ENCODE data around the gene HIVEP3.
A peak's percentile ranks its signal among the peaks of the same experiment; 100 is the strongest.

Gene HIVEP3

DNA sequence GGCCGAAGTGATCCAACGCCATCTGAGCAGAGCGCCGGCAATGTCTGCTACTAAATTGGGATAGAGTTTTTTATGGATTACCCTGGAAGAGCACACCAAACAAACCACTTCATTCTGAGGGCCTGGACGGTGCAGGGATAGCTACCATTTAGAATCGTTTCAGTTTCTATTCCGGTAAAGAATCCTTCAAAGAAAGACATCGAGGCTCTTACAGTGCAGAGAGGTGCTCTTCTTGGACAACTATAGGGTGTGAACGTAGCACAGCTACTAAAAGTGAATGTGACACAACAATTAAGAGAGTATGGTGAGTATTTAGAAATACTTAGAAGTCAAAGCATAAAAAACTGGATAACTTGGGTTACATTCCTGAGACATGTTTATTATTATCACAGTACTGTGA is 16.1 kb downstream of the HIVEP3 start:
- Histone ChIP-seq H3K4me3 (ENCODE audit: low read length) (no peak overlapping the region), H3K9me3 (ENCODE audit: control insufficient read depth, low read length) (no peaks in the 10 kb centered on the region), H3K9ac (ENCODE audit: low read length) (no peak overlapping the region), H3K36me3 (ENCODE audit: control insufficient read depth, insufficient read depth, low read length) (no peaks in the 10 kb centered on the region), H3K27me3 (ENCODE audit: control insufficient read depth, insufficient read depth, low read length) (no peaks in the 10 kb centered on the region), H3K4me1 (ENCODE audit: control insufficient read depth, insufficient read depth, low read length) (peaks cover 13% of the 10 kb centered on the region)

DNA sequence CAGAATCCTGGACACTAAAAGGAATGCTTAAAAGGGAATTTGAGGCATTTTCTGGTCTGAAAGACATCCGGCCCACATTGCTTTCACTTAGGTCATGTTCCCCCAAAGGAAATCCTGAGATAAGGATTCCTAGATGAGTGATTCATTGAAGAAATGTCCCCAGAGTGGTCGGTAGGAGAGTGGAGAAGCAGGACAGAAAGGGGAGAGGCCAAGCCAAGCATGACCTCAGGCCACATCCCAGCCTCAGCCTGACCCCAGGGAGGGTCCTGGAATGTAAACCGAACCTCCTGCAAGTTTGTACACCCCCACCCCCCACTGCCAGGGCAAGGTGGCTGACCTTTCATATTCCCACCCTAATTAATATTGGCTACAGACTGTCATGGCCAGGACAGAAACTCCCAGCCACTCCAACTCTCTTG is 16.6 kb downstream of the HIVEP3 start:
- no peaks in the 10 kb centered on the region for H3K9me3 ChIP-seq (ENCODE audit: control insufficient read depth, low read length)
- no peaks in the 10 kb centered on the region for H3K36me3 ChIP-seq (ENCODE audit: control insufficient read depth, insufficient read depth, low read length)
- no peak overlapping the region for H3K9ac ChIP-seq (ENCODE audit: low read length)
- H3K4me3 ChIP-seq (ENCODE audit: low read length): no peak overlapping the region
- peaks cover 13% of the 10 kb centered on the region for H3K4me1 ChIP-seq (ENCODE audit: control insufficient read depth, insufficient read depth, low read length)
- no peaks in the 10 kb centered on the region for H3K27me3 ChIP-seq (ENCODE audit: control insufficient read depth, insufficient read depth, low read length)

DNA sequence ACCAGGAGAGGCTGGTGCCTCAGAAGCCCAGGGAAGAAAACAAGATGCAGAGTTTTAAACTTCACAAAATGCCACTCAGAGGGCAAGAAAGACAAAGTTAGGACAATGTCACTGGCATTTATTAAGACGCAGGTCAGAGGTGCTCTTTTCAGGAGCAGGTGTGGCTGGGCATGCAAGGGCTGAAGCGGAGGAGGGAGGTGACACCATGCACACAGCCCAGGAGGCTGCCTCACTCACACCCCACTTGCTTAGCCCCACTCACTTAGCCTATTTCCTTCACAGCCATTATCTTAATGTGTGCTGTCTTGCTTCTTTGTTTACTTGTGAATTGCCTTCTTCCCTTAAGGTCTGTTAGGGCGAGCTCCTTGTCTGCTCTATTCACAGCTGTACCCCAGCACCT is 17.2 kb downstream of the HIVEP3 start:
- Histone ChIP-seq H3K27me3 (ENCODE audit: control insufficient read depth, insufficient read depth, low read length) (no peaks in the 10 kb centered on the region), H3K9ac (ENCODE audit: low read length) (no peak overlapping the region), H3K4me1 (ENCODE audit: control insufficient read depth, insufficient read depth, low read length) (peaks cover 13% of the 10 kb centered on the region), H3K4me3 (ENCODE audit: low read length) (no peak overlapping the region), H3K9me3 (ENCODE audit: control insufficient read depth, low read length) (no peaks in the 10 kb centered on the region), H3K36me3 (ENCODE audit: control insufficient read depth, insufficient read depth, low read length) (no peaks in the 10 kb centered on the region)

DNA sequence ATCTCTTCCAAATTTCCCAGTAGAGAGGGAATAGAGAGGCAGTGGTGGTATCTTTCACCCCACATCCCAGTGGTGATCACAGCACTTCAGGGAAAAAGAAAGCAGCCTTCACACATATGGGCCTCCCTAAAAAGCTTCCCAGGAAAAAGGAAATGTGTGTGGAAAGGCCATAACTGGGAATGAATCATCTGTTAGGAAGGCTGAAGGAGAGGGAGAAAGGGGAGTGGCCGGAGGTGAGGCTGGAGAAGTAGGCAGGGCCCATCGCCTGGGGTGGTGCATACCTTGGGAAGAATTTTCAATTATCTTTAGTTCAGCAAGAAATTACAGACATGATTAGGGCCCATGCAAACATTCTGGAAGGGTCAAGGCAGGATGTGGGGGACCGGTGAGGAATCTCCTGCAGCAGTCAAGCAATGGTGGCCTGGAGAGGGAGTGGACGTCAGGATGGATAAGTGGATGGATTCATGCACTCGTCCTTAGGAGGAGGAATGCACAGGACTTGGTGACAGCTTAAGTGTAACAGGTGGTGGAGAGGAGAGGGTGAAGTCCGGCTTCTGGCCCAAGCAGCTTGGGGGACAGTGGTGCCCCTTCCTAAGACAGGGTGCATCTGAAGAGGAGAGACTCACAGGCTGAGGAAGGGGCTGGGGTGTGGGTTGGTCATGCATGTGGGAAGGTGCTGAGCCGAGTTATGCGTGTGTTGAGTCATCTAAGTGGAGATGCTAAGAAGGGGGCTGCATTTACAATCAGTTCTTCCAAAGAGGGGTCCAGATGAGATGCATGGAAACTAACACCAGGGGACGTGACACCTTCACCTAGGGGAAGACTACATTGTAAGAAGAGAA is 17.9 kb downstream of the HIVEP3 start:
- H3K27me3 ChIP-seq (ENCODE audit: control insufficient read depth, insufficient read depth, low read length): no peaks in the 10 kb centered on the region
- H3K36me3 ChIP-seq (ENCODE audit: control insufficient read depth, insufficient read depth, low read length): no peaks in the 10 kb centered on the region
- no peaks in the 10 kb centered on the region for H3K9me3 ChIP-seq (ENCODE audit: control insufficient read depth, low read length)
- no peak overlapping the region for H3K4me3 ChIP-seq (ENCODE audit: low read length)
- no peak overlapping the region for H3K9ac ChIP-seq (ENCODE audit: low read length)
- H3K4me1 ChIP-seq (ENCODE audit: control insufficient read depth, insufficient read depth, low read length): peaks cover 14% of the 10 kb centered on the region

DNA sequence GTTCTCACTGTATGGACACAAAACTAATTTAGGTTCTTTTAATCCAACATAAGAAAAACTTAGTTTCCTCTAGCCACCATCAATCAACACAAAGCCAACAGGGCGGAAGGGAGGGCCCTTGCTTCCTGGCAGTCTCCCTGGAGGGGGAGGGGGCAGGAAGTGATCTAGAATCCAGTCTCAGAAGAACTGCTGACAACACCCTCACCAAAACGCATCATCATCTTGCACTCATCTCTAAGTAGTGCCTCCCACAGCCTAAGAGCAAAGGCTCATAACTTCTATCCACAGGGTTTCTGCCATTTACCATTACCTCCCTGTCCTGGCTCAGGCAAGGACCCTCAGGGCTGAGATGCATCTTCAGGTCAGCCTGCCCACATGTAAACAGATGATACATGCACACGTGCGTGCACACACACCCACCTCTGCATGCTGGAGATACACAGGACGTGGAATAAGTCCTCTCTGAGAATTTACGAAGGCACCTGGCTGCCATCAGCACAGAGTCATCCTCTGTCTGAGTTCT is 20.5 kb downstream of the HIVEP3 start:
- Histone ChIP-seq H3K36me3 (ENCODE audit: control insufficient read depth, insufficient read depth, low read length) (no peaks in the 10 kb centered on the region), H3K9ac (ENCODE audit: low read length) (no peak overlapping the region), H3K4me1 (ENCODE audit: control insufficient read depth, insufficient read depth, low read length) (peaks cover 34% of the 10 kb centered on the region), H3K9me3 (ENCODE audit: control insufficient read depth, low read length) (no peaks in the 10 kb centered on the region), H3K4me3 (ENCODE audit: low read length) (no peak overlapping the region), H3K27me3 (ENCODE audit: control insufficient read depth, insufficient read depth, low read length) (no peaks in the 10 kb centered on the region)

DNA sequence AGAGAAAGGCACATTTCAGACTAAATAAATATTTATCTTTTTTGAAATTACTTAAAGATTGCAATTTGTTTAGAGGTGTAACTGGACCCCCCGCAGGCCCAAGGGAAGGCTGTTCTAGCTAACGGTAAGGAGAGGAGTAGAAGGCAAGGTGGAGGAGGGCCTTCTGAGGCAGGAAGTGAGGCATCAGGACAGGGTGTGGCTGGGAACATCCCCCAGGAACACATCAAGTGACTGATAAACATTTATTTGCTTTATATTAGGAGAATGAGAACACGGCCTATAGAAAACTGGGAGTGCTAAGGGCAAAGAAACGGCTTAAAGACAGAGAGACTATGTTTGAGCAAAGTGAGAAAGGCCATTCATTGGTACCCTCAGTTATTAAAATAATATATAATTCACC is 23.2 kb downstream of the HIVEP3 start:
- Histone ChIP-seq H3K9ac (ENCODE audit: low read length) (no peak overlapping the region), H3K4me3 (ENCODE audit: low read length) (no peak overlapping the region), H3K4me1 (ENCODE audit: control insufficient read depth, insufficient read depth, low read length) (peaks cover 43% of the 10 kb centered on the region), H3K27me3 (ENCODE audit: control insufficient read depth, insufficient read depth, low read length) (no peaks in the 10 kb centered on the region), H3K36me3 (ENCODE audit: control insufficient read depth, insufficient read depth, low read length) (no peaks in the 10 kb centered on the region), H3K9me3 (ENCODE audit: control insufficient read depth, low read length) (no peaks in the 10 kb centered on the region)

DNA sequence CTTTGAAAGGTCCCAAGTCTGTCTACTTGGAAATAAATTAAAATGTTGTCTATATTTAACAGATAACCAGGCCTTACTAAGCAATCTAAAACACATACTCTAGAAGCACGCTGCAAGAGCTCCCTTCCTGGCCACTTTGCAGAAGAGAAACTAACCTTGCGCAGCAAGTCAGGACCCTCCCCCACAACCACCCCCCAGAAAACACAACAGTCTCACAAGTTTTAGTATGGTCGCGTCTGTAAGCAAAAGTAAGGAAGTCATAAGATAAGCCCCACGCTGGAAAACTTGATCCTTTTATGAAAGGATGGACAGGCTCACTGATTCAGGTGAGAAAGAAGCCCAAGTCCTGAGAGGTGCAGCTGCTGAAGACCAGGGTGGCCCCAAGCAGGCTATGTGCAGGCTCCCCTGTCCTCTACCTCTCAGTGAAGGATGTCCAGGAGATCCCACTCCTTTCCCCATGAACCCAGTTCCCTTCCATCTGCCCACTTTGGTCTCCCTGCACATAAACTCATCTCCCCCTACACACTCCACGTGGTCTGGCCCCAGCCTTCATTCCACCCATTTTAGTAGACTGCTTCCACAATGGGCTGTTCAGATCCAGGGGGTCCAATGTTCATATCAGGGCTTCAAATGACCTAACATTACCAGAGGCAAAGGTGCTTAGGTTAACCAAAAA is 23.8 kb downstream of the HIVEP3 start:
- Histone ChIP-seq H3K4me1 (ENCODE audit: control insufficient read depth, insufficient read depth, low read length) (peaks cover 45% of the 10 kb centered on the region), H3K9me3 (ENCODE audit: control insufficient read depth, low read length) (no peaks in the 10 kb centered on the region), H3K4me3 (ENCODE audit: low read length) (no peak overlapping the region), H3K27me3 (ENCODE audit: control insufficient read depth, insufficient read depth, low read length) (no peaks in the 10 kb centered on the region), H3K36me3 (ENCODE audit: control insufficient read depth, insufficient read depth, low read length) (no peaks in the 10 kb centered on the region), H3K9ac (ENCODE audit: low read length) (no peak overlapping the region)

DNA sequence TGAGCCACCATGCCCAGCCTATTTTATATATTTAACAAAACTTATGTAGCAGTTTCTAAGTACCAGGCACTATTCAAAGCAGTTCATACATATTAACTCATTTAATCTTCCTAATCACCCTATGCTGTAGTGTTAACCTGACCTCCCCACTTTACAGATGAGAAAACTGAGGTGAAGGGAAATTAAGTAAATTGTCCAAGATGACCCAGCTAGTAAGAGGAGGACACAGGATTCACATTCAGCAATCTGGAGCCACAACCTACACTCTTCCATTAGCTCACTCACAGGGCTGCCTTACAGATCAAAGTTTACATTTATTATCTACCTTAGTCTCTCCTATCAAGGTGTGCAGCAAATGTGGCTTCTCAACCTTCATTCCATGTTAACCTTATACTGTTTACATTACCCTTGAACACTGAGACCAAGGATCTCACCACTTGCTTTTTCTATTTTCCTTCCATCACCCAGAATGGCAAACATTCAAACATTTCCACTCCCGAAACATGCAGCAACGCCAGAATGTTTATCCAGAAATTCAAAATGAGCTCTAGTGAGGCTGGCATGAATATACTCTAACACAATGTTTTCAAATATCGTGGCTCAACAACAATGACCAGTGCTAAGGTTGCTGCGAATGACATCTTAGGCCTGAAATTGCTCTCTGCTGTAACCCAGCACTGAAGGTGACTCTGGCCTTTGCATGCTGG is 24.5 kb downstream of the HIVEP3 start:
- H3K9ac ChIP-seq (ENCODE audit: low read length): no peak overlapping the region
- no peaks in the 10 kb centered on the region for H3K27me3 ChIP-seq (ENCODE audit: control insufficient read depth, insufficient read depth, low read length)
- peaks cover 45% of the 10 kb centered on the region for H3K4me1 ChIP-seq (ENCODE audit: control insufficient read depth, insufficient read depth, low read length)
- H3K36me3 ChIP-seq (ENCODE audit: control insufficient read depth, insufficient read depth, low read length): no peaks in the 10 kb centered on the region
- H3K9me3 ChIP-seq (ENCODE audit: control insufficient read depth, low read length): no peaks in the 10 kb centered on the region
- H3K4me3 ChIP-seq (ENCODE audit: low read length): no peak overlapping the region

DNA sequence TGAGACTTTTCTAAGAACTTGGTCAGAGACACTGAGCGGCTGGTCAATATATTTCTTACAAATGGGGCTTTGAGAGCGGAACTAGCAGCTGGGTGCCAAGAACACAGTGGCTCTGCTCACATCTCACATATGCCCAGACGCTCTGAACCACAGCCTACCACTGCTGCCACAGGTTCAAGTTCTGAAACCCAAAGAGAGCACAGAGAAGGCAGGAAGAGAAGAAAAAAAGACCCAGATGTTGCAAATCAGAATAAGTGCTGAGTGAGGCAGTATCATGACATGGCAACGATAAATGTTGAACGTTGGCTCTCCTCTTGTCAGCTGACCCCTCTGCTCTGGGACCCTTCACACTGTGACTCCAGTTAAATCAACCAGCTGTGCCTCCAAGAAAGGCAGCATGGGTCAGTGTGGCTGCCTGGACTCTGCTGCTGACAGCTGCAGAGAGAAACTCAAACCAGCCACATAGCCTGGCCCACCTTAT is 26.4 kb downstream of the HIVEP3 start:
- Histone ChIP-seq H3K36me3 (ENCODE audit: control insufficient read depth, insufficient read depth, low read length) (no peaks in the 10 kb centered on the region), H3K9me3 (ENCODE audit: control insufficient read depth, low read length) (no peaks in the 10 kb centered on the region), H3K4me1 (ENCODE audit: control insufficient read depth, insufficient read depth, low read length) (peaks cover 41% of the 10 kb centered on the region), H3K9ac (ENCODE audit: low read length) (no peak overlapping the region), H3K27me3 (ENCODE audit: control insufficient read depth, insufficient read depth, low read length) (no peaks in the 10 kb centered on the region), H3K4me3 (ENCODE audit: low read length) (no peak overlapping the region)

DNA sequence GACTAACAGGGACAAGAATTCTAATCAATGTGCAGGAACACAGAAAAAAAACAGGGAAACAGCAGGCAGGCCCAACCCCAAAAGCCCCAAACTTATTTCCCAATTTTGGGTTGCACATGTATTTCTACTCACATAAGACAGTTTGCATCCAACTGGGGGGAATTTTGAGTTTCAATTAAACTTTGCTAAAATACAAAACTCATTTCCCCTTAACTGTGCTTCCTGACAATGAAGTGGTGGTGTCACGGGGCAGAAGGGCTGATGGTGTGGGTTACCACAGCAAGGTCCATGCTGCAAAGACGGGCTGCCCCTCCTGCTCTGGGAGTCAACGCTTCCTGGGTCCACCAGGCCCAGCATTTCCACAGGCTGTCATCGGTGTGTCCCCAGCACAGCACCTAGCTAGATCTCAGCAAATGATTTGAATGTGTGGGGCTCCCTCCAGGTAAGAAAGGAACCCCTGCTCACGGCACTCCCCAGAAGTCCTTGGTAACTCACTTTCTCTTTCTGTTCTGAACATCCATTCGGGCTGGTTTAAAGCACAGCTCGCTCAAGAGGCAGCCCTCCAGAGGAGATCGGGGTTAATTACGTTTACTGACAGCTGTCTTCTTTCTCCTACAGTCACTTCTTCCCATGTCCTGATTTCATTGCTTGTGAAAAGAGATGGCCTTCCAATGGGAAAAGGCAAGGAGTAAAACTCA is 27.4 kb downstream of the HIVEP3 start:
- Histone ChIP-seq H3K36me3 (ENCODE audit: control insufficient read depth, insufficient read depth, low read length) (no peaks in the 10 kb centered on the region), H3K4me3 (ENCODE audit: low read length) (no peak overlapping the region), H3K9ac (ENCODE audit: low read length) (peak overlapping the region; percentile 11), H3K9me3 (ENCODE audit: control insufficient read depth, low read length) (no peaks in the 10 kb centered on the region), H3K4me1 (ENCODE audit: control insufficient read depth, insufficient read depth, low read length) (peaks cover 41% of the 10 kb centered on the region), H3K27me3 (ENCODE audit: control insufficient read depth, insufficient read depth, low read length) (no peaks in the 10 kb centered on the region)

DNA sequence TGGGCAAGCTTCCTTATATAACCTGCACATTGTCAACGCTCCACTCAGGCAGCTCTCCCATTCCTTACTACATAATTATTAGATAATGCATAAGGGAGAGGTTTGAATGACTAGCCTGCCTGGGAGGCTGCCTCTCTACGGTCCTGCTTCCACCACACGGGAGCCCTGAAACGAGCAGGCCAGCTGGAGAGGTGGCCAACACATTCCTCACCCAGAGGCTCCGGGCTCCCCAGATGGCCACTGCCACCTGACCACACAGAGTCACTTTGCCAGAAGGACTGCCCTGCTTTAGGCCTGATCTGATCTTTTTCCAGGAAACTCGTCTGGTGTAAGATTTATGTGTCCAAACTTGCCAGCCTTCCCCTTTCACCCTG is 27.9 kb downstream of the HIVEP3 start:
- Histone ChIP-seq H3K9ac (ENCODE audit: low read length) (peak overlapping the region; percentile 11), H3K4me3 (ENCODE audit: low read length) (no peak overlapping the region), H3K9me3 (ENCODE audit: control insufficient read depth, low read length) (no peaks in the 10 kb centered on the region), H3K4me1 (ENCODE audit: control insufficient read depth, insufficient read depth, low read length) (peaks cover 39% of the 10 kb centered on the region), H3K36me3 (ENCODE audit: control insufficient read depth, insufficient read depth, low read length) (no peaks in the 10 kb centered on the region), H3K27me3 (ENCODE audit: control insufficient read depth, insufficient read depth, low read length) (no peaks in the 10 kb centered on the region)

Measured in mucosa of stomach (tissue), 1 donor.